Activated CD4-positive, alpha-beta T cell treated with anti-CD3 and anti-CD28 coated beads, Interleukin-2, amount 10 ng/mL, durations not matched to agents 24 days and 14 days (primary cell): ENCODE data around the gene SERPINB6. TPM values are rescaled to one million over a fixed set of nuclear protein-coding genes. Genes with fewer than 3 reads are reported as not detected.
"Not testable (repeated sequence)": the region's sequence is repeated elsewhere in the genome, so short reads cannot be mapped to it uniquely, and the experiment has no call there.

Experiments used
- DNase-seq: peaks from one replicate; pipeline ENCODE4 v3.0.0; 2022
- H3K27ac Mint-ChIP-seq: one replicate; pipeline ENCODE4 v1.8.0; 2022; ENCODE audit warnings: mild to moderate bottlenecking, mixed read lengths
- H3K27me3 Mint-ChIP-seq: one replicate; pipeline ENCODE4 v1.8.0; 2022; ENCODE audit warnings: mixed read lengths
- H3K36me3 Mint-ChIP-seq: one replicate; pipeline ENCODE4 v1.8.0; 2022; ENCODE audit warnings: low read depth, mild to moderate bottlenecking, mixed read lengths
- H3K4me1 Mint-ChIP-seq: one replicate; pipeline ENCODE4 v1.8.0; 2021; ENCODE audit warnings: mixed read lengths
- H3K4me3 Mint-ChIP-seq: one replicate; pipeline ENCODE4 v1.8.0; 2022; ENCODE audit warnings: mild to moderate bottlenecking, moderate library complexity, mixed read lengths
- H3K9me3 Mint-ChIP-seq: one replicate; pipeline ENCODE4 v1.8.0; 2021; ENCODE audit warnings: mixed read lengths
- intact Hi-C: fragments of 100-400 bp; cut with micrococcal nuclease; formaldehyde crosslinking; loops from one replicate; pipeline ENCODE4 v1.15.1; 2023
- total RNA-seq: library from RNA; stranded (reverse); gene quantifications from 2 replicates; pipeline ENCODE4 v1.2.3, GENCODE V29; 2022

Gene SERPINB6
- total RNA-seq, 1 donor from 2014 or later, result 33.1 TPM

DNA sequence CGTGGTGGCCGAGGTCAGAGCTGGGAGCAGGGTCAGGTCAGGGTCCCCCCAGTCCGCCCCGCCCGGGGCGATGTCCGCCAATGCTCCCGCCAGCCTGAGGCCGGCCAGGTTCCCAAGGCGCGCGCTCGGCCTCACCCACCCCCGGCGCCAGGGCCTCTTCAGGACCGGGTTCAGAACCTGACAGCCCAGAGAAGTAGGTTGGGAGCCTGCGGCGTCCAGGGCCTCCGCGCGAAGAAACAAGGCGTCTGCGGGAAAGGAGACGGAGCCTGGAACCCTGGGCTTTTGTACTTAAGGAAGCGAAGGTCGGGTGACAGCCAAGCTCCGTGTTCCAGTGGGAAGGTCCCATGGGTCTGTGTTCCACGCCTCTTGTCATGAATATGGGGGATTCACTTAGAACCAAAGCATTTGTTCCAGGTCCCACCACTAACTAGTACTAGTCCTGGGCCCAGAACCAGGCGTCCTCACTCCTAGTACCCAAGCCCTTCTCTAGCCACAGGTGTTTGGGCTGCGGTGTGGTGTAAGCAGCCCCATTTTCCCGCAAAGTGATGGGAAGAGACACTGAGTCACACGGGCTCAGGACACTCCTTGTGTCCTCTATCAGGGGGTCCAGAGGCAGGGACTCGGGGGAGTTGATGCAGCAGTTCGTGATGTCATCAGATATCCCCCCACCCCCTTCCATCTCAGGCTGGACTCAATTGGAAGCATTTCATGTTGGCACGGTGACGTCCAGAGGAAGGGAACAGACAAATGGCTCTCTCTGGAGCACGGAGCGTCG lies 67.8 kb downstream of the SERPINB6 start:
- Mint-ChIP-seq H3K36me3 (peaks cover 40% of the 10 kb centered on the region), H3K4me3 (peak overlapping the region; percentile 97), H3K4me1 (peaks cover 51% of the 10 kb centered on the region)
- peak; percentile 53 for DNase-seq
- H3K27me3 Mint-ChIP-seq, H3K27ac Mint-ChIP-seq, H3K9me3 Mint-ChIP-seq: not testable (repeated sequence)
- intact Hi-C loops, result loop anchor here (2.0 to 5.0 kb wide), 2 partner anchors 33 to 136 kb away; partner anchors contain the start of gene WRNIP1

DNA sequence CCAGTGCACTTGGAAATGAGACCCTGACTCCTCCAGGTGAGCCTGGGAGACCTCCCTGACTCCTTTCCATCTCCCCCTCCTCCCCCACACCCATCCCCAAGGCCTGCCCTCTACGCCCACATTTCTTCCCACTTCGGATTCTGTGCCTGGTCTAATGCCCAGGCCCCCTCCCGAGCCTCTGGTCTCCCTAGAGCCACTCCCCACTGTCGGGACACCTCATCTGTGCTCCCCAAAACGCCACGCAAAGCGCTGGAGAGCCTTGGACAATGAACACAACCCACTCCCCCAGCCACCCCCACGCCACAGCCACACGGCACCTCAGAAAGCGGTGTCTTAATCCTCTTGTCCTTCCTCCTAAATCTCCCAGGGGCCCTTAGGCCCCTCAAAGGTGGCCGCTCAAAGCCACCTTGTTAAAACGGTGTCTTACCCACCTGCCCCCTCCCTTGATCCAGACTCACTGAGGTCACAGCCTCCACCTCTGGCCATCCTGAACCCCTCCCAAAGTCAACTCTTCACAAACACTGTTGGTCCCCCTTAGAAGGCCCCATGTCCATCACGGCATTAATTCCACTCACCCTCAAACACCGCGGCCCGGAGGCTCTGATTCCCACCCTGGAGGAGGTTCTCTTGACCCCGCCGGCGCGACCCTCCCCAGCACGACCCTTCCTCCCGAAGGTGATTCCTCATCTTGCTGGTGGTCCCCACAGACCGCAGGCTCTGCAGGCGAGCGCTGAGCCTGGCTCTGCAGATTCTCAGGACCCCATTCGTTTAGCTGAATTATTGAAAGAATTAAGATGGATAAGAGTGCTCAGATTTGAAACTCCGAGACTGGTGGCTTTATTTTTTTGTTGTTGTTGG lies 69.5 kb downstream of the SERPINB6 start:
- Mint-ChIP-seq H3K36me3 (peaks cover 55% of the 10 kb centered on the region), H3K4me1 (peaks cover 51% of the 10 kb centered on the region), H3K27ac (peak overlapping the region; percentile 90), H3K4me3 (peak overlapping the region; percentile 97)
- H3K9me3 Mint-ChIP-seq, H3K27me3 Mint-ChIP-seq: not testable (repeated sequence)
- intact Hi-C loops, result loop anchor here (2.0 to 5.0 kb wide), 4 partner anchors 35 to 135 kb away; partner anchors contain the start of gene WRNIP1
- peak; percentile 61 for DNase-seq

DNA sequence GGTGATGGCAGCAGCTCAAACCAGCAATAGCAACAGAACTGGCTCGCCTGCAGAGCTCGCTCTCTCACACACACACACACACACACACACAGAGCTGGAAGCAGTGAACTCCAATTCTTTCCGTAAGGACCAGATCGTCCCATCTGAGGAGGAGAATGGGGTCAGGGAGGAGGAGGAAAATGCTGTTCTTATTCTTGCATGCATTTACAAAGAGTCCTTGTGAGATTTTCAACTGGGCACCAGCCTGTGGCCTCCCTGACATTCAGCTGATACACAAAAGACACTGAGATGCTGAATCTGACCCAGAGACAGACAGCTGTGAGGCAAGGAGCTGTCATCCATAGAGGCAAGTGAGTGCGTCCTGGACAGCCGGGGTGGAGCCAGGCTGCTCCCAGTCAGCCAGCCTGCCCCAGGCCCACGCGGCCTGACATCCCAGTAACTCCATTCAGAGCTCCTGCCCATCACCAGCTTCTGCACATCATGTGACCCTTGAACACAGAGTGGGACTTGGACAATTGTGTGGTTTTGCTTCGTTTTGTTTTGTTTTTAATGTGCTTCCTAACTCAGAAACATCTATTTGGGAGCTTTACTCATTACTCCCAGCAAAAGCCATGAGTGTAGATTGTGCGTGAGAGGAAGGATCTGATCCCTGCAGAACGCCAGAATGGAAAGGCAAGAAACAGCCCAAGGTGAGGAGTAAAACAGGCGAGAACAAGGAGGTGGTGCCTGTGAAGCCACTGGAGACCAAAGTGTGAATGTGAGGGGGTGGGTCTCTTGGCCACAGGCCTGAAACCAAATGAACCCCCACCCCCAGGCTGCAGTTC lies 70.3 kb downstream of the SERPINB6 start:
- H3K4me1 Mint-ChIP-seq, result peaks cover 51% of the 10 kb centered on the region
- no peaks in the 10 kb centered on the region for H3K9me3 Mint-ChIP-seq
- H3K36me3 Mint-ChIP-seq, result peaks cover 61% of the 10 kb centered on the region
- H3K4me3 Mint-ChIP-seq, result peak overlapping the region; percentile 97
- H3K27me3 Mint-ChIP-seq, result no peaks in the 10 kb centered on the region
- intact Hi-C loops, result loop anchor here (2.0 to 5.0 kb wide), 3 partner anchors 46 to 134 kb away; partner anchors contain the start of gene WRNIP1
- H3K27ac Mint-ChIP-seq, result peak overlapping the region; percentile 90
- DNase-seq, result peak; percentile 63

DNA sequence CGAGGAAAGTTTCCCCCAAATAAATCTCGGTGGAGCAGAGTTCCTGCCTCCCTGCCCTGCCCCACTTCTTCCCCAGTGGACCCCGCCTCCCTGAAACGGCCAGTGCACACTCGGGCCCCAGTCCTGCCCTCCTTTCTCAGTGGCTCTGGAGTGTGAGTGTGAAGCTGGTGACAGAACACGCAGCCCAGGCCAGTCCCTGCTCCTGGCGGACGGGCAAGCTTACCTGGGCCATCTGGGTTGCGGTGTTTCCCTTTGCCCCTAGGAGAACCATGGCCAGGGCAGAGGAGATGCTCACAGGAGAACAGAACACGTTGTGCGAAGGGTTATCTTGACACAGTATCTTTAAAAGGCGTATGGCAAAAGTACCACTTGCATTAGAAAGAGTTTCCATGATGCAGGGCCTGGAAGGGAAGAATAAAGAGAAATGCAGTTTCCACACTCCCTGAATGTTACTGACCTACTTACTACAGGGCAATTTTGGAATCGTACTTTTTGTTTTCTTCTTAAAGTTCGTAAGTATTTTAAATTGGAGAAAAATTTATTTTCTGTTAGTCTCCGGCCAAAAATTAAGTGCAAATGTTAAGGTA lies 71.1 kb downstream of the SERPINB6 start:
- peak; percentile 60 for DNase-seq
- intact Hi-C loops, result loop anchor here (2.0 to 5.0 kb wide), 3 partner anchors 46 to 133 kb away; partner anchors contain the start of gene WRNIP1
- Mint-ChIP-seq H3K36me3 (peaks cover 65% of the 10 kb centered on the region), H3K27ac (peak overlapping the region; percentile 90), H3K9me3 (no peaks in the 10 kb centered on the region), H3K27me3 (no peaks in the 10 kb centered on the region), H3K4me3 (peak overlapping the region; percentile 97), H3K4me1 (peaks cover 52% of the 10 kb centered on the region)

DNA sequence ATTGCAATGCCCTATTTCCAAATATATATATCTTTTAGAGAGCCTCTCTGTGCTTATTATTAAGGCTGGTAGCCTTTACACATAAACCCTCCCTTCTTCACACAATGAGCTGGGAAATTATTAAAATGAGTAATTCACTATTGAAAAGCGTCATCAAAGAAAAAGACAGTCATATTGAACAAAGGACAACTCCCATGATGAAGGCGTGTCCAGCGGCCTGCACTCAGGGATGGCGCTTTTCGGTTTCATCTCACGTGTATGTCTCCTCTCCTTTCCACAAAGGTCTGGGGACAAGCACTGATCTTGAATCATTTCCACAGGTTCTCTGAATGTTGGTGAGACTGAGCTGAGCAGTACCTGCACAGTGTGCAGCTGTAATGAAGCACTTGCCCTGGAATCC lies 71.8 kb downstream of the SERPINB6 start:
- H3K4me3 Mint-ChIP-seq, result peak overlapping the region; percentile 97
- intact Hi-C loops, result loop anchor here (1.0 kb wide), 1 partner anchor 19 kb away; no protein-coding TSS in a partner anchor
- DNase-seq, result no peak
- peak overlapping the region; percentile 90 for H3K27ac Mint-ChIP-seq
- H3K4me1 Mint-ChIP-seq, result peaks cover 50% of the 10 kb centered on the region
- H3K36me3 Mint-ChIP-seq, result peaks cover 72% of the 10 kb centered on the region
- no peaks in the 10 kb centered on the region for H3K9me3 Mint-ChIP-seq
- no peaks in the 10 kb centered on the region for H3K27me3 Mint-ChIP-seq

Other genes starting within 250 kb of the SERPINB6 start
- gene MYLK4, start 220.6 kb downstream of the SERPINB6 start, total RNA-seq, result 0.07 and 0.14 TPM in 2 replicates
- gene WRNIP1, start 206.2 kb downstream of the SERPINB6 start, total RNA-seq, result 49.3 and 50.5 TPM in 2 replicates
- 76.1 and 79.9 TPM in 2 replicates for gene SERPINB1, start 129.7 kb downstream of the SERPINB6 start, total RNA-seq
- 81.3 and 83.8 TPM in 2 replicates for gene SERPINB9, start 68.3 kb downstream of the SERPINB6 start, total RNA-seq
- gene NQO2, start 28.3 kb upstream of the SERPINB6 start, total RNA-seq, result 29.1 and 34.0 TPM in 2 replicates
- gene RIPK1, start 96.9 kb upstream of the SERPINB6 start, total RNA-seq, result 17.0 and 17.9 TPM in 2 replicates
- gene BPHL, start 147.1 kb upstream of the SERPINB6 start, total RNA-seq, result 6.8 and 7.7 TPM in 2 replicates
- 3.9 and 4.7 TPM in 2 replicates for gene TUBB2A, start 186.0 kb upstream of the SERPINB6 start, total RNA-seq